ENCODE measurements around the gene ZNF2.

DNA sequence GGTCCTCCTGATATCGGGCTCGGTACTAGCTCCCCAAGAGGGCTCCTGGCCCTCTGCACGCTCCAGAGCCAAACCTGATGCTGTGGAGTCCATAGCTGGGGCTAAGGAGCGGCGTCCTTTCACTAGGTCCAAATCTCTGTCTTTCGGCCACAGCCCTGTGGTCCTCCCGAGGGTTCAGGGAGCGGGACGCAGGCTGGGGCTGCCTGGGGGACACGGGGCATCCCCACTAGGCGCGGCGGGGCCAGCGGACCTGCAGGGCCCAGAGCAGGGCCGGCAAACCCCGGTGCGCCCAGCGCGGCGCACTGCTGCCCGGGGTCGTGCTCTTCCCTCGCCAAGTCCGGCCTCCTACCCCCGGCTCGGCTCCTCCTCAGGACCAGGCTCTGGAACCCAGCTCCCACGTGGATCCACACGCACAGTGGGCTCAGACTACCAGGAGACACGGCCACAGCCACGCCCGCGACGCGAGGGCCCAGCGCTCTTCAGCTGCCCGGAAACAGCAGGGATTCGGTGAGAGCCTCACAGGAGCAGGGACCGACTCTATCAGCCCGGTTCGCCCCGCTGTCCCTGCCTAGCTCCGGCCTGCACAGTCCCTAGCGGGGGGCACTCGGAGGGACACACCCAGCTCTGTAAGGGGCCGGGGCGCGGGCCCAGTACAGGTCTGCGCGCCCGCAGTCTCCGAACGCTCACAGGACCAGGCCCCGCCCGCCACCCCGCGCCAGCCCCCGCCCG is 6.6 kb upstream of the ZNF2 start:
- TF ChIP-seq, protein P1, sequence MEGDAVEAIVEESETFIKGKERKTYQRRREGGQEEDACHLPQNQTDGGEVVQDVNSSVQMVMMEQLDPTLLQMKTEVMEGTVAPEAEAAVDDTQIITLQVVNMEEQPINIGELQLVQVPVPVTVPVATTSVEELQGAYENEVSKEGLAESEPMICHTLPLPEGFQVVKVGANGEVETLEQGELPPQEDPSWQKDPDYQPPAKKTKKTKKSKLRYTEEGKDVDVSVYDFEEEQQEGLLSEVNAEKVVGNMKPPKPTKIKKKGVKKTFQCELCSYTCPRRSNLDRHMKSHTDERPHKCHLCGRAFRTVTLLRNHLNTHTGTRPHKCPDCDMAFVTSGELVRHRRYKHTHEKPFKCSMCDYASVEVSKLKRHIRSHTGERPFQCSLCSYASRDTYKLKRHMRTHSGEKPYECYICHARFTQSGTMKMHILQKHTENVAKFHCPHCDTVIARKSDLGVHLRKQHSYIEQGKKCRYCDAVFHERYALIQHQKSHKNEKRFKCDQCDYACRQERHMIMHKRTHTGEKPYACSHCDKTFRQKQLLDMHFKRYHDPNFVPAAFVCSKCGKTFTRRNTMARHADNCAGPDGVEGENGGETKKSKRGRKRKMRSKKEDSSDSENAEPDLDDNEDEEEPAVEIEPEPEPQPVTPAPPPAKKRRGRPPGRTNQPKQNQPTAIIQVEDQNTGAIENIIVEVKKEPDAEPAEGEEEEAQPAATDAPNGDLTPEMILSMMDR (IDR thresholded peaks at IDR 0.05) = no peak
- TF ChIP-seq POLR2A (IDR thresholded peaks at IDR 0.05) = peak; percentile 14 to 41 (median 38)

Measured in body of pancreas (tissue), 4 donors.